ENCODE data around the gene FLNB. TPM values are rescaled to one million over a fixed set of nuclear protein-coding genes. Genes with fewer than 3 reads are reported as not detected.

Gene FLNB
- total and polyA plus RNA-seq, 10 of the 15 experiments (the other 5 are each of a cell fraction or from before 2014, with no cell fraction given), result 13.6 to 51.8 (median 26.4) TPM

DNA sequence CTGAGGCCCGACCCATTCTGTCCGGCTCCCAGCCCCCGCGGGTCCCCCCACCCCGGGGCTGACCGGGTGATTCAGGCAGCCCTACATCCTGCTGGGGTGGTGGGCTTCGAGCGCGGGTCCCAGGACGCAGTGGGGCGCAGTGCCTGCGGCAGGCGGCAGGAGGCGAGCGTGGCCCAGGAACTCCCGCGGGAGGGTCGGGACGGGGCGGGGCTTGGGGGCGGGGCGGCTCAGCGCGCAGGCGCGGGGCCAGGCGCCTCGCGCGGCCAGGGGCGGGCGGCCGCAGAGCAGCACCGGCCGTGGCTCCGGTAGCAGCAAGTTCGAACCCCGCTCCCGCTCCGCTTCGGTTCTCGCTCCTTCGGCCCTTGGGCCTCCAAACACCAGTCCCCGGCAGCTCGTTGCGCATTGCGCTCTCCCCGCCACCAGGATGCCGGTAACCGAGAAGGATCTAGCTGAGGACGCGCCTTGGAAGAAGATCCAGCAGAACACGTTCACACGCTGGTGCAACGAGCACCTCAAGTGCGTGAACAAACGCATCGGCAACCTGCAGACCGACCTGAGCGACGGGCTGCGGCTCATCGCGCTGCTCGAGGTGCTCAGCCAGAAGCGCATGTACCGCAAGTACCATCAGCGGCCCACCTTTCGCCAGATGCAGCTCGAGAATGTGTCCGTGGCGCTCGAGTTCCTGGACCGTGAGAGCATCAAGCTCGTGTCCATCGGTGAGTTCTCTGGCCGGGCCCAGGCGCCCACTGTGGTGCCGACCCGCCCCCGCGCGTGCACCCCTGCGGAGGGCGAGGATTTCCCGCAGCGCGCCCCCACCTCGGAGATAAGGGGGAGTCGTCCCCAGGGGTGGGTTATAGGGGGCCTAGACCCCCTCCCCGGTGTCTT is at the start of gene FLNB (continued):
- TF ChIP-seq, protein P1, sequence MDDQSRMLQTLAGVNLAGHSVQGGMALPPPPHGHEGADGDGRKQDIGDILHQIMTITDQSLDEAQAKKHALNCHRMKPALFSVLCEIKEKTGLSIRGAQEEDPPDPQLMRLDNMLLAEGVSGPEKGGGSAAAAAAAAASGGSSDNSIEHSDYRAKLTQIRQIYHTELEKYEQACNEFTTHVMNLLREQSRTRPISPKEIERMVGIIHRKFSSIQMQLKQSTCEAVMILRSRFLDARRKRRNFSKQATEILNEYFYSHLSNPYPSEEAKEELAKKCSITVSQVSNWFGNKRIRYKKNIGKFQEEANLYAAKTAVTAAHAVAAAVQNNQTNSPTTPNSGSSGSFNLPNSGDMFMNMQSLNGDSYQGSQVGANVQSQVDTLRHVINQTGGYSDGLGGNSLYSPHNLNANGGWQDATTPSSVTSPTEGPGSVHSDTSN (IDR thresholded peaks at IDR 0.05; ENCODE audit: insufficient replicate concordance, low read depth, low read length), result no peak
- TF ChIP-seq, protein P2, sequence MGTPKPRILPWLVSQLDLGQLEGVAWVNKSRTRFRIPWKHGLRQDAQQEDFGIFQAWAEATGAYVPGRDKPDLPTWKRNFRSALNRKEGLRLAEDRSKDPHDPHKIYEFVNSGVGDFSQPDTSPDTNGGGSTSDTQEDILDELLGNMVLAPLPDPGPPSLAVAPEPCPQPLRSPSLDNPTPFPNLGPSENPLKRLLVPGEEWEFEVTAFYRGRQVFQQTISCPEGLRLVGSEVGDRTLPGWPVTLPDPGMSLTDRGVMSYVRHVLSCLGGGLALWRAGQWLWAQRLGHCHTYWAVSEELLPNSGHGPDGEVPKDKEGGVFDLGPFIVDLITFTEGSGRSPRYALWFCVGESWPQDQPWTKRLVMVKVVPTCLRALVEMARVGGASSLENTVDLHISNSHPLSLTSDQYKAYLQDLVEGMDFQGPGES (IDR thresholded peaks at IDR 0.05), result no peak
- TF ChIP-seq EZH2 (IDR thresholded peaks at IDR 0.05; ENCODE audit: borderline replicate concordance, control insufficient read depth, low read depth, low read length), result no peak
- TF ChIP-seq, protein P3, sequence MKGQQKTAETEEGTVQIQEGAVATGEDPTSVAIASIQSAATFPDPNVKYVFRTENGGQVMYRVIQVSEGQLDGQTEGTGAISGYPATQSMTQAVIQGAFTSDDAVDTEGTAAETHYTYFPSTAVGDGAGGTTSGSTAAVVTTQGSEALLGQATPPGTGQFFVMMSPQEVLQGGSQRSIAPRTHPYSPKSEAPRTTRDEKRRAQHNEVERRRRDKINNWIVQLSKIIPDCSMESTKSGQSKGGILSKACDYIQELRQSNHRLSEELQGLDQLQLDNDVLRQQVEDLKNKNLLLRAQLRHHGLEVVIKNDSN (IDR thresholded peaks at IDR 0.05; ENCODE audit: borderline replicate concordance, extremely low read length, insufficient read depth, low read depth, low read length), result no peak
- TF ChIP-seq ZNF622 (IDR thresholded peaks at IDR 0.05), result no peak
- peak; percentile 78 for TF ChIP-seq SMC3 (IDR thresholded peaks at IDR 0.05; ENCODE audit: borderline replicate concordance, low read length)
- no peak for TF ChIP-seq SREBF1 (IDR thresholded peaks at IDR 0.05; ENCODE audit: low read length)
- TF ChIP-seq IRF4 (IDR thresholded peaks at IDR 0.05; ENCODE audit: low read depth, low read length), result no peak
- no peak for TF ChIP-seq YBX1 (IDR thresholded peaks at IDR 0.05)
- no peak for TF ChIP-seq ZNF24 (IDR thresholded peaks at IDR 0.05)
- no peak for TF ChIP-seq KLF5 (IDR thresholded peaks at IDR 0.05; ENCODE audit: partially characterized antibody)
- TF ChIP-seq, protein P4, sequence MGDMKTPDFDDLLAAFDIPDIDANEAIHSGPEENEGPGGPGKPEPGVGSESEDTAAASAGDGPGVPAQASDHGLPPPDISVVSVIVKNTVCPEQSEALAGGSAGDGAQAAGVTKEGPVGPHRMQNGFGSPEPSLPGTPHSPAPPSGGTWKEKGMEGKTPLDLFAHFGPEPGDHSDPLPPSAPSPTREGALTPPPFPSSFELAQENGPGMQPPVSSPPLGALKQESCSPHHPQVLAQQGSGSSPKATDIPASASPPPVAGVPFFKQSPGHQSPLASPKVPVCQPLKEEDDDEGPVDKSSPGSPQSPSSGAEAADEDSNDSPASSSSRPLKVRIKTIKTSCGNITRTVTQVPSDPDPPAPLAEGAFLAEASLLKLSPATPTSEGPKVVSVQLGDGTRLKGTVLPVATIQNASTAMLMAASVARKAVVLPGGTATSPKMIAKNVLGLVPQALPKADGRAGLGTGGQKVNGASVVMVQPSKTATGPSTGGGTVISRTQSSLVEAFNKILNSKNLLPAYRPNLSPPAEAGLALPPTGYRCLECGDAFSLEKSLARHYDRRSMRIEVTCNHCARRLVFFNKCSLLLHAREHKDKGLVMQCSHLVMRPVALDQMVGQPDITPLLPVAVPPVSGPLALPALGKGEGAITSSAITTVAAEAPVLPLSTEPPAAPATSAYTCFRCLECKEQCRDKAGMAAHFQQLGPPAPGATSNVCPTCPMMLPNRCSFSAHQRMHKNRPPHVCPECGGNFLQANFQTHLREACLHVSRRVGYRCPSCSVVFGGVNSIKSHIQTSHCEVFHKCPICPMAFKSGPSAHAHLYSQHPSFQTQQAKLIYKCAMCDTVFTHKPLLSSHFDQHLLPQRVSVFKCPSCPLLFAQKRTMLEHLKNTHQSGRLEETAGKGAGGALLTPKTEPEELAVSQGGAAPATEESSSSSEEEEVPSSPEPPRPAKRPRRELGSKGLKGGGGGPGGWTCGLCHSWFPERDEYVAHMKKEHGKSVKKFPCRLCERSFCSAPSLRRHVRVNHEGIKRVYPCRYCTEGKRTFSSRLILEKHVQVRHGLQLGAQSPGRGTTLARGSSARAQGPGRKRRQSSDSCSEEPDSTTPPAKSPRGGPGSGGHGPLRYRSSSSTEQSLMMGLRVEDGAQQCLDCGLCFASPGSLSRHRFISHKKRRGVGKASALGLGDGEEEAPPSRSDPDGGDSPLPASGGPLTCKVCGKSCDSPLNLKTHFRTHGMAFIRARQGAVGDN (IDR thresholded peaks at IDR 0.05), result 0 out of 2 replicates have a peak, but pooled peaks have one; percentile 20
- TF ChIP-seq SUPT20H (IDR thresholded peaks at IDR 0.05; ENCODE audit: borderline replicate concordance, control insufficient read depth, low read depth, low read length), result no peak
- TF ChIP-seq POU2F2 (IDR thresholded peaks at IDR 0.05; ENCODE audit: borderline replicate concordance, low read depth, low read length), result 0 out of 3 replicates have a peak, but pooled peaks have one; percentile 40
- TF ChIP-seq ZNF217 (IDR thresholded peaks at IDR 0.05), result peak; percentile 92
- TF ChIP-seq NFYB (IDR thresholded peaks at IDR 0.05; ENCODE audit: insufficient read depth, low read depth, low read length), result no peak
- TF ChIP-seq RELA (IDR thresholded peaks at IDR 0.05; ENCODE audit: borderline replicate concordance, partially characterized antibody), result peak; percentile 10
- TF ChIP-seq ZZZ3 (IDR thresholded peaks at IDR 0.05; ENCODE audit: control insufficient read depth, insufficient read length, low read depth), result no peak
- no peak for TF ChIP-seq PAX5 (IDR thresholded peaks at IDR 0.05; ENCODE audit: borderline replicate concordance, low read depth, low read length)
- TF ChIP-seq BRCA1 (IDR thresholded peaks at IDR 0.05; ENCODE audit: low read depth, low read length), result no peak
- TF ChIP-seq, protein P5, sequence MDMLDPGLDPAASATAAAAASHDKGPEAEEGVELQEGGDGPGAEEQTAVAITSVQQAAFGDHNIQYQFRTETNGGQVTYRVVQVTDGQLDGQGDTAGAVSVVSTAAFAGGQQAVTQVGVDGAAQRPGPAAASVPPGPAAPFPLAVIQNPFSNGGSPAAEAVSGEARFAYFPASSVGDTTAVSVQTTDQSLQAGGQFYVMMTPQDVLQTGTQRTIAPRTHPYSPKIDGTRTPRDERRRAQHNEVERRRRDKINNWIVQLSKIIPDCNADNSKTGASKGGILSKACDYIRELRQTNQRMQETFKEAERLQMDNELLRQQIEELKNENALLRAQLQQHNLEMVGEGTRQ (IDR thresholded peaks at IDR 0.05; ENCODE audit: borderline replicate concordance, low read depth, low read length), result no peak
- TF ChIP-seq RB1 (IDR thresholded peaks at IDR 0.05; ENCODE audit: borderline replicate concordance), result no peak

Data from GM12878 (cell line).